Measurements from ENCODE around the gene TUBB3. TPM values are rescaled to one million over a fixed set of nuclear protein-coding genes. Genes with fewer than 3 reads are reported as not detected.

The TUBB3 gene
- total and polyA plus RNA-seq, 9 of the 15 experiments (the other 6 are each of a cell fraction or from before 2014, with no cell fraction given), result 0.18 to 12.5 (median 5.0) TPM

DNA sequence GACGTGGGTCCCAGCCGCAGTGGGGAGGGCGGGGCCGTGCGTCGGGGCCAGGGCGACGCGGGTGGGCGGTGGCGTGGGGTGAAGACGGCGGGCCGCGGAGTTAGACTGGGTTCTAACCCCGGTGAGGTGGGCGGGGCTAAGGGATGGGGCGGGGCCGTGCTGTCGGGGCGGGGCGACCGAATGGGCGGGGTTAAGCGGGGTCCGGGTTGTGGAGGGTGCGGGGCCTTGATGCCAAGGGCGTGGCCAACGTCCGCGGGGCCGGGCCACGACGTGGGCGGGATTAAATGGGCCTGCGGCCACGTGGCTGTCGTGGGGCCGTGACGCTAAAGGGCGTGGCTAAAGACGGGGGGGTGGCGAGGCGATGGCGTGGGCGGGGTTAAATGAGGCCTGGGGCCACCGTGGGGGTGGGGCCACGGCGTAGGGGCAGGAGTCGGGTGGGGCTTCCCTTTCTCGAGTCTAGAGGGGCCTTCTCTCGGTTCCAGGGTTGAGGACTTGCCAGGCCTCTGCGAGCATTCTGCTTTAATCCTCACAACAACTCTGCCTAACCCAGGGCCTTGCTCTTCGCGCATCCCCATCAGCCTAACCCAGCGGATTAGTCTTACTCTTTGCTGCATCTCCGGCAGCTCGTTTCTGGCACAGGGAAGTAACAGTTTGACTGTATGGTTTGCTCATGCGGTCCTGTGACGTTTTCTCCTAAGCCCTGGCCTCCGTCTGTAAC is 49.0 kb upstream of the TUBB3 start (continued):
- TF ChIP-seq, protein P1, sequence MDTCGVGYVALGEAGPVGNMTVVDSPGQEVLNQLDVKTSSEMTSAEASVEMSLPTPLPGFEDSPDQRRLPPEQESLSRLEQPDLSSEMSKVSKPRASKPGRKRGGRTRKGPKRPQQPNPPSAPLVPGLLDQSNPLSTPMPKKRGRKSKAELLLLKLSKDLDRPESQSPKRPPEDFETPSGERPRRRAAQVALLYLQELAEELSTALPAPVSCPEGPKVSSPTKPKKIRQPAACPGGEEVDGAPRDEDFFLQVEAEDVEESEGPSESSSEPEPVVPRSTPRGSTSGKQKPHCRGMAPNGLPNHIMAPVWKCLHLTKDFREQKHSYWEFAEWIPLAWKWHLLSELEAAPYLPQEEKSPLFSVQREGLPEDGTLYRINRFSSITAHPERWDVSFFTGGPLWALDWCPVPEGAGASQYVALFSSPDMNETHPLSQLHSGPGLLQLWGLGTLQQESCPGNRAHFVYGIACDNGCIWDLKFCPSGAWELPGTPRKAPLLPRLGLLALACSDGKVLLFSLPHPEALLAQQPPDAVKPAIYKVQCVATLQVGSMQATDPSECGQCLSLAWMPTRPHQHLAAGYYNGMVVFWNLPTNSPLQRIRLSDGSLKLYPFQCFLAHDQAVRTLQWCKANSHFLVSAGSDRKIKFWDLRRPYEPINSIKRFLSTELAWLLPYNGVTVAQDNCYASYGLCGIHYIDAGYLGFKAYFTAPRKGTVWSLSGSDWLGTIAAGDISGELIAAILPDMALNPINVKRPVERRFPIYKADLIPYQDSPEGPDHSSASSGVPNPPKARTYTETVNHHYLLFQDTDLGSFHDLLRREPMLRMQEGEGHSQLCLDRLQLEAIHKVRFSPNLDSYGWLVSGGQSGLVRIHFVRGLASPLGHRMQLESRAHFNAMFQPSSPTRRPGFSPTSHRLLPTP (IDR thresholded peaks at IDR 0.05; ENCODE audit: borderline replicate concordance, extremely low read depth, insufficient read length), result no peak
- TF ChIP-seq, protein P2, sequence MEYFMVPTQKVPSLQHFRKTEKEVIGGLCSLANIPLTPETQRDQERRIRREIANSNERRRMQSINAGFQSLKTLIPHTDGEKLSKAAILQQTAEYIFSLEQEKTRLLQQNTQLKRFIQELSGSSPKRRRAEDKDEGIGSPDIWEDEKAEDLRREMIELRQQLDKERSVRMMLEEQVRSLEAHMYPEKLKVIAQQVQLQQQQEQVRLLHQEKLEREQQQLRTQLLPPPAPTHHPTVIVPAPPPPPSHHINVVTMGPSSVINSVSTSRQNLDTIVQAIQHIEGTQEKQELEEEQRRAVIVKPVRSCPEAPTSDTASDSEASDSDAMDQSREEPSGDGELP (CRISPR knock-in tag; IDR thresholded peaks at IDR 0.05; ENCODE audit: borderline replicate concordance), result peak; percentile 40; the same call in 1 of the 2 replicates
- TF ChIP-seq SUPT5H (IDR thresholded peaks at IDR 0.05) (no peak), RBM17 (IDR thresholded peaks at IDR 0.05; ENCODE audit: borderline replicate concordance, low read depth, low read length) (no peak), ZNF589 (CRISPR knock-in tag; IDR thresholded peaks at IDR 0.05; ENCODE audit: low read depth) (no peak), FOXP1 (CRISPR knock-in tag; IDR thresholded peaks at IDR 0.05) (no peak), DACH1 (IDR thresholded peaks at IDR 0.05; ENCODE audit: partially characterized antibody) (no peak), HDGF (IDR thresholded peaks at IDR 0.05) (no peak; the same call in 1 of the 2 replicates), PTRF (tag; IDR thresholded peaks at IDR 0.05) (no peak), MED1 (CRISPR knock-in tag; IDR thresholded peaks at IDR 0.05; ENCODE audit: borderline replicate concordance) (no peak)
- TF ChIP-seq, protein P3, sequence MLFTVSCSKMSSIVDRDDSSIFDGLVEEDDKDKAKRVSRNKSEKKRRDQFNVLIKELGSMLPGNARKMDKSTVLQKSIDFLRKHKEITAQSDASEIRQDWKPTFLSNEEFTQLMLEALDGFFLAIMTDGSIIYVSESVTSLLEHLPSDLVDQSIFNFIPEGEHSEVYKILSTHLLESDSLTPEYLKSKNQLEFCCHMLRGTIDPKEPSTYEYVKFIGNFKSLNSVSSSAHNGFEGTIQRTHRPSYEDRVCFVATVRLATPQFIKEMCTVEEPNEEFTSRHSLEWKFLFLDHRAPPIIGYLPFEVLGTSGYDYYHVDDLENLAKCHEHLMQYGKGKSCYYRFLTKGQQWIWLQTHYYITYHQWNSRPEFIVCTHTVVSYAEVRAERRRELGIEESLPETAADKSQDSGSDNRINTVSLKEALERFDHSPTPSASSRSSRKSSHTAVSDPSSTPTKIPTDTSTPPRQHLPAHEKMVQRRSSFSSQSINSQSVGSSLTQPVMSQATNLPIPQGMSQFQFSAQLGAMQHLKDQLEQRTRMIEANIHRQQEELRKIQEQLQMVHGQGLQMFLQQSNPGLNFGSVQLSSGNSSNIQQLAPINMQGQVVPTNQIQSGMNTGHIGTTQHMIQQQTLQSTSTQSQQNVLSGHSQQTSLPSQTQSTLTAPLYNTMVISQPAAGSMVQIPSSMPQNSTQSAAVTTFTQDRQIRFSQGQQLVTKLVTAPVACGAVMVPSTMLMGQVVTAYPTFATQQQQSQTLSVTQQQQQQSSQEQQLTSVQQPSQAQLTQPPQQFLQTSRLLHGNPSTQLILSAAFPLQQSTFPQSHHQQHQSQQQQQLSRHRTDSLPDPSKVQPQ (CRISPR knock-in tag; IDR thresholded peaks at IDR 0.05; ENCODE audit: borderline replicate concordance), result no peak
- TF ChIP-seq, protein P4, sequence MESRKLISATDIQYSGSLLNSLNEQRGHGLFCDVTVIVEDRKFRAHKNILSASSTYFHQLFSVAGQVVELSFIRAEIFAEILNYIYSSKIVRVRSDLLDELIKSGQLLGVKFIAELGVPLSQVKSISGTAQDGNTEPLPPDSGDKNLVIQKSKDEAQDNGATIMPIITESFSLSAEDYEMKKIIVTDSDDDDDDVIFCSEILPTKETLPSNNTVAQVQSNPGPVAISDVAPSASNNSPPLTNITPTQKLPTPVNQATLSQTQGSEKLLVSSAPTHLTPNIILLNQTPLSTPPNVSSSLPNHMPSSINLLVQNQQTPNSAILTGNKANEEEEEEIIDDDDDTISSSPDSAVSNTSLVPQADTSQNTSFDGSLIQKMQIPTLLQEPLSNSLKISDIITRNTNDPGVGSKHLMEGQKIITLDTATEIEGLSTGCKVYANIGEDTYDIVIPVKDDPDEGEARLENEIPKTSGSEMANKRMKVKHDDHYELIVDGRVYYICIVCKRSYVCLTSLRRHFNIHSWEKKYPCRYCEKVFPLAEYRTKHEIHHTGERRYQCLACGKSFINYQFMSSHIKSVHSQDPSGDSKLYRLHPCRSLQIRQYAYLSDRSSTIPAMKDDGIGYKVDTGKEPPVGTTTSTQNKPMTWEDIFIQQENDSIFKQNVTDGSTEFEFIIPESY (CRISPR knock-in tag; IDR thresholded peaks at IDR 0.05), result peak; percentile 11; the same call in 1 of the 2 replicates
- TF ChIP-seq, protein P5, sequence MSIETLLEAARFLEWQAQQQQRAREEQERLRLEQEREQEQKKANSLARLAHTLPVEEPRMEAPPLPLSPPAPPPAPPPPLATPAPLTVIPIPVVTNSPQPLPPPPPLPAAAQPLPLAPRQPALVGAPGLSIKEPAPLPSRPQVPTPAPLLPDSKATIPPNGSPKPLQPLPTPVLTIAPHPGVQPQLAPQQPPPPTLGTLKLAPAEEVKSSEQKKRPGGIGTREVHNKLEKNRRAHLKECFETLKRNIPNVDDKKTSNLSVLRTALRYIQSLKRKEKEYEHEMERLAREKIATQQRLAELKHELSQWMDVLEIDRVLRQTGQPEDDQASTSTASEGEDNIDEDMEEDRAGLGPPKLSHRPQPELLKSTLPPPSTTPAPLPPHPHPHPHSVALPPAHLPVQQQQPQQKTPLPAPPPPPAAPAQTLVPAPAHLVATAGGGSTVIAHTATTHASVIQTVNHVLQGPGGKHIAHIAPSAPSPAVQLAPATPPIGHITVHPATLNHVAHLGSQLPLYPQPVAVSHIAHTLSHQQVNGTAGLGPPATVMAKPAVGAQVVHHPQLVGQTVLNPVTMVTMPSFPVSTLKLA (conservative IDR thresholded peaks at IDR 0.05), result peak; percentile 95
- TF ChIP-seq, protein P6, sequence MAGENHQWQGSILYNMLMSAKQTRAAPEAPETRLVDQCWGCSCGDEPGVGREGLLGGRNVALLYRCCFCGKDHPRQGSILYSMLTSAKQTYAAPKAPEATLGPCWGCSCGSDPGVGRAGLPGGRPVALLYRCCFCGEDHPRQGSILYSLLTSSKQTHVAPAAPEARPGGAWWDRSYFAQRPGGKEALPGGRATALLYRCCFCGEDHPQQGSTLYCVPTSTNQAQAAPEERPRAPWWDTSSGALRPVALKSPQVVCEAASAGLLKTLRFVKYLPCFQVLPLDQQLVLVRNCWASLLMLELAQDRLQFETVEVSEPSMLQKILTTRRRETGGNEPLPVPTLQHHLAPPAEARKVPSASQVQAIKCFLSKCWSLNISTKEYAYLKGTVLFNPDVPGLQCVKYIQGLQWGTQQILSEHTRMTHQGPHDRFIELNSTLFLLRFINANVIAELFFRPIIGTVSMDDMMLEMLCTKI (IDR thresholded peaks at IDR 0.05; ENCODE audit: partially characterized antibody), result no peak

All from K562 (cell line).